ENCODE measurements around the gene UNC13B.
A peak's percentile ranks its signal among the peaks of the same experiment; 100 is the strongest.
"Not testable (repeated sequence)": the region's sequence is repeated elsewhere in the genome, so short reads cannot be mapped to it uniquely, and the experiment has no call there.

The UNC13B gene

GRCh38 chr9:35366627-35367026 is 204.8 kb downstream of the UNC13B start:
- no peak for DNase-seq (ENCODE audit: low read depth in 4 of 4, low spot score in 1 of 4)

GRCh38 chr9:35367451-35367850 is 205.6 kb downstream of the UNC13B start:
- DNase-seq (ENCODE audit: low read depth in 4 of 4, low spot score in 1 of 4) = no peak

- DNase-seq (ENCODE audit: low read depth in 4 of 4, low spot score in 1 of 4) = no peak
These were observed 208.4 kb downstream of the UNC13B start for GRCh38 chr9:35370241-35370640.

- DNase-seq (ENCODE audit: low read depth in 4 of 4, low spot score in 1 of 4) = no peak
These were observed 212.6 kb downstream of the UNC13B start for GRCh38 chr9:35374436-35374835.

- DNase-seq (ENCODE audit: low read depth in 4 of 4, low spot score in 1 of 4) = no peak
These were observed 213.1 kb downstream of the UNC13B start for GRCh38 chr9:35374910-35375309.

- DNase-seq (ENCODE audit: low read depth in 4 of 4, low spot score in 1 of 4) = no peak
These were observed 218.2 kb downstream of the UNC13B start for GRCh38 chr9:35380039-35380438.

- DNase-seq (ENCODE audit: low read depth in 4 of 4, low spot score in 1 of 4) = no peak
These were observed 218.8 kb downstream of the UNC13B start for GRCh38 chr9:35380619-35381018.

- no peak for DNase-seq (ENCODE audit: low read depth in 4 of 4, low spot score in 1 of 4)
These were observed 223.2 kb downstream of the UNC13B start for GRCh38 chr9:35385042-35385441.

- no peak for DNase-seq (ENCODE audit: low read depth in 4 of 4, low spot score in 1 of 4)
These were observed 233.4 kb downstream of the UNC13B start for GRCh38 chr9:35395076-35395705.

- no peak for DNase-seq (ENCODE audit: low read depth in 4 of 4, low spot score in 1 of 4)
These were observed 233.9 kb downstream of the UNC13B start for GRCh38 chr9:35395706-35396101.

GRCh38 chr9:35396560-35397215 is 234.9 kb downstream of the UNC13B start:
- no peak for DNase-seq (ENCODE audit: low read depth in 4 of 4, low spot score in 1 of 4)

- DNase-seq (ENCODE audit: low read depth in 4 of 4, low spot score in 1 of 4) = no peak
These were observed 235.4 kb downstream of the UNC13B start for GRCh38 chr9:35397216-35397698.

- no peak for DNase-seq (ENCODE audit: low read depth in 4 of 4, low spot score in 1 of 4)
These were observed 236.1 kb downstream of the UNC13B start for GRCh38 chr9:35397923-35398322.

GRCh38 chr9:35398651-35399335 is 237.0 kb downstream of the UNC13B start:
- DNase-seq (ENCODE audit: low read depth in 4 of 4, low spot score in 1 of 4) = no peak

GRCh38 chr9:35404865-35405264 is 243.1 kb downstream of the UNC13B start:
- no peak for DNase-seq (ENCODE audit: low read depth in 4 of 4, low spot score in 1 of 4)

GRCh38 chr9:35406183-35406959 is 244.6 kb downstream of the UNC13B start:
- peak in 3 of 4 experiments; percentile 8 to 21 (median 16) for DNase-seq (ENCODE audit: low read depth in 4 of 4, low spot score in 1 of 4)

GRCh38 chr9:35407846-35408245 is 246.0 kb downstream of the UNC13B start:
- no peak for DNase-seq (ENCODE audit: low read depth in 4 of 4, low spot score in 1 of 4)

- DNase-seq (ENCODE audit: low read depth in 4 of 4, low spot score in 1 of 4) = not testable (repeated sequence)
These were observed 247.6 kb downstream of the UNC13B start for GRCh38 chr9:35409434-35409833.

GRCh38 chr9:35414889-35415288 is 253.1 kb downstream of the UNC13B start:
- DNase-seq (ENCODE audit: low read depth in 4 of 4, low spot score in 1 of 4) = no peak

GRCh38 chr9:35415402-35416097 is 253.7 kb downstream of the UNC13B start:
- DNase-seq (ENCODE audit: low read depth in 4 of 4, low spot score in 1 of 4) = no peak

GRCh38 chr9:35416098-35416427 is 254.3 kb downstream of the UNC13B start:
- no peak for DNase-seq (ENCODE audit: low read depth in 4 of 4, low spot score in 1 of 4)

All from stimulated activated CD4-positive, alpha-beta T cell treated with anti-CD3 and anti-CD28 coated beads, Interleukin-1b, Interleukin-23, amount 100 ng/mL, for 24 hours (primary cell).